ENCODE measurements around the gene TTLL5. TPM values are rescaled to one million over a fixed set of nuclear protein-coding genes. Genes with fewer than 3 reads are reported as not detected.

The TTLL5 gene
- polyA plus RNA-seq, 3 donors: 4.2 to 7.2 (median 4.7) TPM

GRCh38 chr14:75649773-75650172 is 11.3 kb upstream of the TTLL5 start:
- H3K79me2 ChIP-seq (ENCODE audit: insufficient read depth, low read length): no peaks in the 10 kb centered on the region
- no peak overlapping the region for H3K4me3 ChIP-seq (replicated peaks in 1 of 3; ENCODE audit: low read depth in 2 of 3, low read length in 3 of 3)
- DNase-seq: no peak
- no peaks in the 10 kb centered on the region for H3K9me3 Mint-ChIP-seq
- peaks cover 3% of the 10 kb centered on the region for H3K4me1 Mint-ChIP-seq
- intact Hi-C loops (cut with micrococcal nuclease): loop anchor here (5.0 kb wide), 1 partner anchor 32 kb away; no protein-coding TSS in a partner anchor
- H3K4me3 Mint-ChIP-seq: no peak overlapping the region
- peaks cover 58 to 81% of the 10 kb centered on the region in 2 donors for H3K36me3 Mint-ChIP-seq
- no peak overlapping the region for H3K4me2 ChIP-seq (replicated peaks; ENCODE audit: extremely low read depth, low read length, poor library complexity, severe bottlenecking)
- H3K27ac Mint-ChIP-seq: peak overlapping the region in 2 of 7 donors; percentile 28 to 46
- H3K27me3 Mint-ChIP-seq (ENCODE audit: low read depth in 3 of 3): no peaks in the 10 kb centered on the region
- H3K27me3 ChIP-seq (ENCODE audit: control insufficient read depth in 2 of 2, insufficient read depth in 2 of 2, low read length in 2 of 2): no peaks in the 10 kb centered on the region
- H2AFZ ChIP-seq (ENCODE audit: insufficient read depth, low read depth, low read length, poor library complexity, severe bottlenecking): no peak overlapping the region
- WGBS (ENCODE audit: insufficient coverage): 100% methylated on average over 1 of the region's 1 CpG
- no peaks in the 10 kb centered on the region for H4K20me1 ChIP-seq (ENCODE audit: insufficient read depth, low read length)
- no peak overlapping the region for H3K27ac ChIP-seq (ENCODE audit: low read depth in 1 of 2, low read length in 2 of 2)
- no peaks in the 10 kb centered on the region for H3K9me3 ChIP-seq (replicated peaks in 1 of 2; ENCODE audit: control insufficient read depth in 1 of 2, insufficient read depth in 1 of 2, low read length in 2 of 2)
- H3K9ac ChIP-seq (ENCODE audit: insufficient read depth, low read length, poor library complexity, severe bottlenecking): no peak overlapping the region
- TF ChIP-seq, protein P1, sequence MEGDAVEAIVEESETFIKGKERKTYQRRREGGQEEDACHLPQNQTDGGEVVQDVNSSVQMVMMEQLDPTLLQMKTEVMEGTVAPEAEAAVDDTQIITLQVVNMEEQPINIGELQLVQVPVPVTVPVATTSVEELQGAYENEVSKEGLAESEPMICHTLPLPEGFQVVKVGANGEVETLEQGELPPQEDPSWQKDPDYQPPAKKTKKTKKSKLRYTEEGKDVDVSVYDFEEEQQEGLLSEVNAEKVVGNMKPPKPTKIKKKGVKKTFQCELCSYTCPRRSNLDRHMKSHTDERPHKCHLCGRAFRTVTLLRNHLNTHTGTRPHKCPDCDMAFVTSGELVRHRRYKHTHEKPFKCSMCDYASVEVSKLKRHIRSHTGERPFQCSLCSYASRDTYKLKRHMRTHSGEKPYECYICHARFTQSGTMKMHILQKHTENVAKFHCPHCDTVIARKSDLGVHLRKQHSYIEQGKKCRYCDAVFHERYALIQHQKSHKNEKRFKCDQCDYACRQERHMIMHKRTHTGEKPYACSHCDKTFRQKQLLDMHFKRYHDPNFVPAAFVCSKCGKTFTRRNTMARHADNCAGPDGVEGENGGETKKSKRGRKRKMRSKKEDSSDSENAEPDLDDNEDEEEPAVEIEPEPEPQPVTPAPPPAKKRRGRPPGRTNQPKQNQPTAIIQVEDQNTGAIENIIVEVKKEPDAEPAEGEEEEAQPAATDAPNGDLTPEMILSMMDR (IDR thresholded peaks at IDR 0.05): no peak
- peaks cover 48 to 77% of the 10 kb centered on the region in 2 donors for H3K36me3 ChIP-seq (replicated peaks in 1 of 2; ENCODE audit: control insufficient read depth in 1 of 2, insufficient read depth in 2 of 2, low read length in 2 of 2)
- H3K4me1 ChIP-seq (ENCODE audit: control insufficient read depth in 1 of 2, insufficient read depth in 2 of 2, low read length in 2 of 2): no peaks in the 10 kb centered on the region

DNA sequence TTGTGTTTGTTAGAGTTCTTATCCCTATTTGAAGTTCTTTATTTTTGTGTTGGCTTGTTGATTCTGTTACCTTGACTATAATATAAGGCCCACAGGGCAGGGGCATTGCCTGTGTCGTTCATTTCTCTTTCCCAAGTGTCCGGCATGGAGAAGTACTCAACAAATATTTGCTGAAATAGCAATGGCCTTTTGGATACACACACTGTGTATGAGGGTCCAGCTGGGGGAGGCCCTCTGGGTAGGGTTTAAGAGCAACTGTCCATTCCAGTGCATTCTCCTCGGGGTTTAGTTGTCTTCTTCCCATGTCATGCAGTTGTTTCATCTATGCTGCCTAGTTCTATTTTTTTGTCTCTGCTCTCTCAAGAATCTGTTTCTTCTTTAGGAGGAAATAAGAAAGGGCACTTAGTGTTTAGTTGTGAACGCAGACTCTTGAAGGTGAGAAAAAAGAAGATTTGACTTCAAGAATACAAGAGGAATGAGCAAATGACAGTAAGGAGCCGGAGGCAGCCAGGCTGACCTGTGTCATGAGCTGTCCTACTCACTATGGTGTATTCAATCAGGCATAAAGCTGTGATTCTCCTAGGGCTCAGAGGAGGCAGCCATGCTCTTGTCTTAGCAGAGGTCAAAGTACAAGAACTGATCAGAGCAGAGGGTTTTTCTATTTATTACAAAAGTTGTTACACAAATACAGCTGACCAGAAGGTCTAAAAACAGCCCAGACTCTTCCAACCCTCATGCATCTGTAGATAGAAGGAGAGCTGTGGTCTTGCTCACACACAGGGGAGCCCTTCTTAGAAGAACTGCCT is 10.6 kb upstream of the TTLL5 start:
- WGBS (ENCODE audit: insufficient coverage): 96% methylated on average over 3 of the region's 5 CpGs
- peaks cover 3% of the 10 kb centered on the region for H3K4me1 Mint-ChIP-seq
- Histone ChIP-seq H3K36me3 (replicated peaks in 1 of 2; ENCODE audit: control insufficient read depth in 1 of 2, insufficient read depth in 2 of 2, low read length in 2 of 2) (peaks cover 48 to 73% of the 10 kb centered on the region in 2 donors), H4K20me1 (ENCODE audit: insufficient read depth, low read length) (no peaks in the 10 kb centered on the region), H3K9ac (ENCODE audit: insufficient read depth, low read length, poor library complexity, severe bottlenecking) (no peak overlapping the region), H3K4me2 (replicated peaks; ENCODE audit: extremely low read depth, low read length, poor library complexity, severe bottlenecking) (no peak overlapping the region), H3K27ac (ENCODE audit: low read depth in 1 of 2, low read length in 2 of 2) (no peak overlapping the region), H3K9me3 (replicated peaks in 1 of 2; ENCODE audit: control insufficient read depth in 1 of 2, insufficient read depth in 1 of 2, low read length in 2 of 2) (no peaks in the 10 kb centered on the region), H3K79me2 (ENCODE audit: insufficient read depth, low read length) (no peaks in the 10 kb centered on the region), H2AFZ (ENCODE audit: insufficient read depth, low read depth, low read length, poor library complexity, severe bottlenecking) (no peak overlapping the region), H3K27me3 (ENCODE audit: control insufficient read depth in 2 of 2, insufficient read depth in 2 of 2, low read length in 2 of 2) (no peaks in the 10 kb centered on the region), H3K4me1 (ENCODE audit: control insufficient read depth in 1 of 2, insufficient read depth in 2 of 2, low read length in 2 of 2) (no peaks in the 10 kb centered on the region), H3K4me3 (replicated peaks in 1 of 3; ENCODE audit: low read depth in 2 of 3, low read length in 3 of 3) (no peak overlapping the region)
- no peak for DNase-seq
- peaks cover 58 to 84% of the 10 kb centered on the region in 2 donors for H3K36me3 Mint-ChIP-seq
- TF ChIP-seq, protein P1 (IDR thresholded peaks at IDR 0.05): no peak
- intact Hi-C loops (cut with micrococcal nuclease): loop anchor here (5.0 kb wide), 1 partner anchor 33 kb away; no protein-coding TSS in a partner anchor
- H3K9me3 Mint-ChIP-seq: no peaks in the 10 kb centered on the region
- no peak overlapping the region for H3K4me3 Mint-ChIP-seq
- H3K27me3 Mint-ChIP-seq (ENCODE audit: low read depth in 3 of 3): no peaks in the 10 kb centered on the region
- H3K27ac Mint-ChIP-seq: peak overlapping the region in 1 of 7 donors; percentile 46

Data from CD14-positive monocyte (primary cell).